Stimulated activated CD4-positive, alpha-beta T cell treated with anti-CD3 and anti-CD28 coated beads, Interleukin-2, amount 100 ng/mL, for 24 hours (primary cell): ENCODE results near the gene TTC32.

Source experiments
- DNase-seq, 2 donors: peaks; one replicate each; pipeline ENCODE4 v3.0.0-alpha.2; 2020

The TTC32 gene

GRCh38 chr2:19873014-19873413, 28.8 kb downstream of the TTC32 start:
- DNase-seq = no peak

GRCh38 chr2:19872302-19872701, 29.5 kb downstream of the TTC32 start:
- no peak for DNase-seq

GRCh38 chr2:19871836-19872235, 29.9 kb downstream of the TTC32 start:
- no peak for DNase-seq

GRCh38 chr2:19870792-19871191, 31.0 kb downstream of the TTC32 start:
- DNase-seq = no peak

DNA sequence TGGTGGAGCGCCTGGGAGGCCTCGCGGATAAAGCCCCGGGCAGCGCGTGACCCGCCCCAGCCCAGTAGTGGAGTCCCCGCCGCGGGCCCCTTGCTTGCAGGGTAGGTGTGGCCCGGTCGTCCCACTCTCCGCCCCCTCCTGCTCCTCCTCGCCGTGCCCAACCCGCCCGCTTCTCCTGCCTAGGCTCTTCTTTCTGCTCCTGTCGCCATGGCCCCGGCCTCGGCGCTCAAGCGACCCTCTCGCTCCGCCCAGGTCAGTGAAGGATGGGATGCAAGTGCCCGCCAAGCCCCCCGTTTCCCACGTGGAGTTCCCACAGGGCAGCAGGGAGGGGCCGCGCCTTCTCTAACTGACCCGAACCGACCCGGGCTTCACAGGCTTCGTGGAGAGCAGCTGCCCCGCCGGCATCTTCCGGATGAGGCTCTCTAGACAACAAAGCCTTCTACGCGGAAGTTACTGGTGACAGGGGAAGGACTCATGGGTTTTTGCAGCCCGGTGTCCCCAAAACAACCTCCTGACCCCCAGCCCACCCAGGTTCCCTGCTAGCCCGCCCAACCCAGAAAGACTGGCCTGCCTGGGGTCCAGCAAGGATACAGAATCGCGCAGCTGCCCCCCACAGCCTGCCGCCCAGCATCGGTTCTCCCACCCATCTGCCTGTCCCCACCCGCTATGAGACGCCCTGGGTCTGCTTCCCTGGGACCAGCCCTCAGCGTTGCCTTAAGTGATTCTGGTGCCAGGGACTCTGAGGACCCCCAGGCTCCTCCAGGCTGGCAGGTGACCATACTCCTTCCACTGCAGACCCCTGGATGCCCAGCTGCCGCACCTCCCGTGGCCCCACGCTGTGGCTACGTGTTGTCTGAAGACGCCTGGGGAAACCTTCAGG, 32.8 kb downstream of the TTC32 start:
- peak; percentile 59 to 71 for DNase-seq

DNA sequence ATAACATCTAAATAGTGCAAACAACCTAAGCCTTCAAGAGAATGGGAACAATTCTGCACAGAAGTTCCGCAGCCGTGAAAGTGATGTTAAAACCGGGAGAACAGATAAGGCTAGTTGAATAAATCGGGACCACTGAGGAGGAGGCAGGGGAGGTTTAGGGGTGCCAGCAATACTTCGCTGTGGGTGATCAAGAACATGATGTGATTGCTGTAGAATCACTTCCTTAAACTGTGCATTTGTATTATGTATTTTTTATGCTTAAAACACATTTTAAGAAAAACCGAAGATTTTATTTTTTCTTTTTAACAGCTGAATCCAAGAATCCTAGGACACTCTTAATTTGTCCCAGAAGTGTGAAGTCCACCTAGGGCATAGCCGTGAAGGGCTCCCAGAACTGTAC, 33.6 kb downstream of the TTC32 start:
- DNase-seq = no peak

- DNase-seq = no peak
Measured at GRCh38 chr2:19866771-19867170, 35.0 kb downstream of the TTC32 start.

GRCh38 chr2:19865151-19865550, 36.6 kb downstream of the TTC32 start:
- DNase-seq = no peak

- DNase-seq = no peak
Measured at GRCh38 chr2:19864381-19864780, 37.4 kb downstream of the TTC32 start.

DNA sequence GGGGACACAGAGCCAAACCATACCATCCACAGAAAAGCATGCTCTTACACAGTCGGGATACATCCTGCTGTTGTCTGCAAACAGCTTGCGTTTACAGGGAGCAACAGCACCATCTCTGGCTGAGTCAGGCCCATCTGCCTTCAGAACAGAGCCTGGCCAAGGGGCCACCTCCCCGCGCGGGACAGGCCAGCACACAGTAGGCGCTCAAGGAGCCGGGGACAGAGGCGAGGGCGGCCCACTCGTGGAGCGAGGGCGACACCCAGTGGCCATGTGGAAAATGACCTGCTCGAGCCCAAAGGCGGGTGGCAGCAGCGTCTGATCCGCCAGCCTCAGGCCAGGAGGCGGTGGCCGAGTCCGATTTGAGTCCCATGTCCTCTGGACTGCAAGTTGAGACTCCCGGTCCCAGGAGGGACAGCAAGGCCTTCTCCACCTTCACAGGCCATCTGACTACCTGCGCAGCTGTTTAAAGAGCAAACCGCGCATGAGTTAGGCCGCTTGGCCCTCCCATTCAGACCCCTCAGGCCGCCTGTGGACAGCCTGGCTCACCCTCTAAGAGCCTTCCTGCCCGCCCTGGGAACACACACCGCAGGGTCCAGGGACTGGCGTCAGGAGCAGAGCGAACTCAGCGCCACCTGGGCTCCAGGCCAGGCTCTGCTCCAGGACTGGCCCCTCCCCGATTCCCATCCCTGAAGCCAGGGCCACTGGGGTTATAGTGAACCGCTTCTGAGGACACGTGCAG, 38.3 kb downstream of the TTC32 start:
- DNase-seq = peak; percentile 74 to 75

GRCh38 chr2:19861813-19862212, 40.0 kb downstream of the TTC32 start:
- no peak for DNase-seq

- no peak for DNase-seq
Measured at GRCh38 chr2:19860022-19860421, 41.8 kb downstream of the TTC32 start.

DNA sequence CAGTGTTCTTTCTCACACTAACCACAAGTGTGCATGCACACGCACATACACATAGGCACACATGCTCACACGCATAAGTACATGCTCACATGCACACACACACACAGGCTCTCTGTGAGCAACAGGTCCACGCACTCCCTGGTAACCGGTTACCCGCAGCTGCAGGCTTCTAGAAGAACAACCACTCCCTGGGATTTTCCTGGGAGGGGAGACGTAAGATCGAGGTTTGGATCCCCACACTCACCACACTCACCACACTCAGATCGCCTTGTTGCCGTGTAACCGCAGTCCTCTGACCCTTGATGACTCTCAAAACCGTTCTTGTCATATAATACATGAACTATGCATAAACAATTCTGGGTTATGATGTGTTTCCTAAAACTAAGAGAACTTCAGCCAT, 42.2 kb downstream of the TTC32 start:
- DNase-seq = no peak

DNA sequence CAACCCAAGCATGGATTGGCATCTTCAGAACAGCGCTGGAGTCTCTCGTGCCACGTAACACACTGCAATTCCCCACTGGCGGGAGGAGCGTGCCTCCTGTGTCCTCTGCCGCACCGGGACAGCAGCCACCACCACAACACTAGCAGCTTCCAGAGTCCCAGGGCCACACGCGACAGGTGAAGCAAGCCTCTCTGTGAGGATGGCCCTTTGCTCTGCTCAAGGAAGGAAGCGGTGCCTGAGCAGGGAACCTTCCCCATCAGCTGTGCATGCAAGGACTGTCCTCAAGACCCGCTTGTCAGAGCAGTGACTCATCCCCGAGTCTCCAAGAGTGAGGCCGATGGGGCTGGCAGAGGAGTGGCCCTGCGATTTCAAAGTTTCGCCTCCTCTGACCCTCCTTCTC, 44.0 kb downstream of the TTC32 start:
- no peak for DNase-seq

- DNase-seq = no peak
Measured at GRCh38 chr2:19857100-19857499, 44.7 kb downstream of the TTC32 start.

- no peak for DNase-seq
Measured at GRCh38 chr2:19855542-19856431, 46.0 kb downstream of the TTC32 start.

DNA sequence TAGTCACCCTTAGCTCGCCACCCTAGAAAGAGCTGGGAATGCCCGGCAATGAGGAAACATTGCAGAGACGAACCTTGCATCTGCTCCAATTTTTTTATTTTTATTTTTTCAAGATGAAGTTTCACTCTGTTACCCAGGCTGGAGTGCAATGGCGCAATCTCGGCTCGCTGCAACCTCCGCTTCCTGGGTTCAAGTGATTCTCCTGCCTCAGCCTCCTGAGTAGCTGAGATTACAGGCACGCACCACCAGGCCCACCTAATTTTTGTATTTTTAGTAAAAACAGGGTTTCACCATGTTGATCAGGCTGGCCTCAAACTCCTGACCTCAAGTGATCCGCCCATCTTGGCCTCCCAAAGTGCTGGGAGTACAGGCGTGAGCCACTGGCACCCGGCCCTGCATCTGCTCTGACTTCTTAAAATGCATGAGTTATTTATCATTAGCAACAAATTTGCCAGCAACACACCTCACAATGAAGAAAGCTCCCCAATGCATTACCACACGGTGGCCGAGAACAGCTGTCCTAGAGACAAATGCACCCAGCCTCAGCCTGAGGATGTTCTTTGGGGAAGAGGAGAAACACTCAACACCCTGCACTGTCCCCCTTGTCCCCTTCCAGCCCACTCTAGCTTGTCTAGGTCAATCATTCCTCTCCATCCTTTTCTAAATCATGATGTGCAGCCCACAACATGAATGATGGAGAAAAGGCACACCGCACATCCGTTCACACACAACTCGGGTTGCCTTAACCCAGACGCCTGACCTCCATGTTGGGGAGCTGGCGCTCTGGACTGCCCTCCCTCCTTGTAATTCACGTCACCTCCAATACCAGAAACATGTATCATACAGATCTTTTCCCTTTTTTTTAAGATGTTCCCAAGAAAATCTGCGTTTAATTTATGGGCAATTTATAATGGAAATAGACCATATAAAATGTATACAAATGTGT, 46.9 kb downstream of the TTC32 start:
- no peak for DNase-seq

GRCh38 chr2:19851116-19851695, 50.6 kb downstream of the TTC32 start:
- no peak for DNase-seq

DNA sequence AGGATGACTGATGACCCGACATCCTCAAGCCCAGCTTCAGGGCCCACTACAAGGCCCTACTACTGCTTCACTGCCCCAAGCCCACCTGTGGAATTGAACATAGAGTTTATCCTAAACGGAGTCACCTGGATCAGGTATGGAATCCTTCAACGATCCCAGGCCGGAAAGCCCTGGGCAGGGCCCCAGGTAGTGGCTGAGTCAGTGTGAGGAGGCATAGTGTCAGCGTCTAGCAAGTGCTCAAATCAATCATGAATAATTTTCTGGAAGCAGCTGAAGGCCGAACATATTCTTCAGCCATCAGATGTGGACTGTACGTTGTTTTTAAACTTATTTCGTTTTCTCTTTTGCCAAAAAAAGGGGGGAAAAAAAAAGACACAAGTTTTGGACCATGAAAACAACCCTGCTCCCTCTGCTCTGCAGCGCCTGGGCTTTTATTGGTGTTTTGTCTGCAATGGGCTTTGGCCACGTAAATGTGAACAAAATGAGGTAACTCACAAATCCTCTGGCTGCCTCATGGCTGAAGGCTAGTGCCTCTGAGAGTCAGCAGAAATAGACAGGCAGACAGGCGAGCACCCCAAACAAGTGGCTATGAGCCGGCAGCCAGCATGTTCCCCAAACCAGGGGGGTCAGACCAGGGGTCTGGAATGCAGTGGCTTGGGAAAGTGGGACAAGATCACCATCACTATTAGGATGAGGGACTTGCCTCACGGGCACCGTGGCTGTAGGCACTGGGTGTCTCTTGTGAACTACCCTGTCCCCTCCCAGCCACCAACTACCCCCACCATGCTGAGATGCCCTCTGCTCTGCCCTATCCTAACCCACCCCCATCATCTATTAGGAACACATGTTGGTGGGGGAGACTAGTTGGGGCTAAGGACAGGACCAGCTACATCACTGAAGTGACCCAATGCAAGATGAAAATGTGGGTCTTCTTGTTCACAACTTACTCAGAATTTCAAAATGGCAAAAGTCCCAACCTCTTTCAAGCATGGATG, 51.4 kb downstream of the TTC32 start:
- no peak for DNase-seq

DNA sequence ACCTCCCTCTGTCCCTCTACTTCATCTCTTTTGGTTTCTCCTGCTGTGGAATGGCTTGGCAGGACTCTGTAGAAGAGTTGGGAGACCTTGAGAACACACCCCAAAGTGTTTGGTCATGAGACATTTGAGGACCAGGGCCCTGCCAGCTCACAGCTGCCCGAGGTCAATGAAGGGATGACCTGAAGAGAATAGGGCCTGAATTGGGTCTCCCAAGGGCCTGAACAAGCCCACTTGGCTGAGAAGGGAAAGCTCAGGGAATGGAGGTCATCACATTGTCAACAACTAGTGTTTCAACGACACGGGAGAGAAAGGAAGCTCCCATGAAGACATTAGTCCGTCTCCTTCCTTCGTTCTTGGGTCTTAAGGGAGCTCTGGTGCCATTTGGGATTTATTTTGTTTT, 52.8 kb downstream of the TTC32 start:
- no peak for DNase-seq
